H9 (cell line): Measurements from ENCODE around the gene RNF32. TPM values are rescaled to one million over a fixed set of nuclear protein-coding genes. Genes with fewer than 3 reads are reported as not detected.

Experiments used
- DNase-seq: peaks from one replicate; pipeline ENCODE4 v3.0.0-alpha.2; 2017
- H2AFZ ChIP-seq: one replicate; pipeline ENCODE4 v1.6.1; 2013; ENCODE audit warnings: mild to moderate bottlenecking, low read length, control low read depth, moderate library complexity
- H2AK5ac ChIP-seq: 2 replicates; pipeline ENCODE4 v1.6.1; 2013; ENCODE audit warnings: low read length, control low read depth, mixed read lengths; ENCODE audit not compliant: insufficient read length
- H2BK120ac ChIP-seq: one replicate; pipeline ENCODE4 v1.6.1; 2013; ENCODE audit warnings: low read depth, mild to moderate bottlenecking, low read length, control low read depth, inconsistent platforms; ENCODE audit not compliant: poor library complexity, severe bottlenecking
- H2BK12ac ChIP-seq: 2 replicates; pipeline ENCODE4 v1.6.1; 2013; ENCODE audit warnings: low read length, control low read depth, mixed read lengths, low read depth; ENCODE audit not compliant: insufficient read length
- H2BK15ac ChIP-seq: 2 replicates; pipeline ENCODE4 v1.6.1; 2013; ENCODE audit warnings: low read depth, low read length, control low read depth
- H2BK20ac ChIP-seq: one replicate; pipeline ENCODE4 v1.6.1; 2013; ENCODE audit warnings: low read depth, mild to moderate bottlenecking, low read length, control low read depth, inconsistent platforms; ENCODE audit not compliant: poor library complexity, severe bottlenecking
- H2BK5ac ChIP-seq: 2 replicates; pipeline ENCODE4 v1.6.1; 2013; ENCODE audit warnings: low read length, control low read depth, mixed read lengths; ENCODE audit not compliant: insufficient read length
- H3K14ac ChIP-seq: 2 replicates; pipeline ENCODE4 v1.6.1; 2013; ENCODE audit warnings: low read length, control low read depth; ENCODE audit not compliant: insufficient read depth
- H3K18ac ChIP-seq: 2 replicates; pipeline ENCODE4 v1.6.1; 2013; ENCODE audit warnings: low read depth, mild to moderate bottlenecking, mixed read lengths, low read length, control low read depth; ENCODE audit not compliant: insufficient read length
- H3K23ac ChIP-seq: 2 replicates; pipeline ENCODE4 v1.6.1; 2013; ENCODE audit warnings: low read length, control low read depth, mixed read lengths, low read depth; ENCODE audit not compliant: insufficient read length
- H3K23me2 ChIP-seq: 2 replicates; pipeline ENCODE4 v1.6.1; 2013; ENCODE audit warnings: low read depth, mild to moderate bottlenecking, mixed read lengths, low read length, control low read depth; ENCODE audit not compliant: insufficient read length, poor library complexity, severe bottlenecking
- H3K27ac ChIP-seq: 2 replicates; pipeline ENCODE4 v1.5.1; 2013; ENCODE audit warnings: low read length, control low read depth, mixed read lengths, low read depth; ENCODE audit not compliant: insufficient read length
- H3K27me3 ChIP-seq: 2 replicates; pipeline ENCODE4 v1.6.1; 2013; ENCODE audit warnings: low read length, control low read depth, inconsistent platforms; ENCODE audit not compliant: insufficient read depth
- H3K4ac ChIP-seq: 2 replicates; pipeline ENCODE4 v1.6.1; 2013; ENCODE audit warnings: low read depth, mild to moderate bottlenecking, control low read depth, inconsistent platforms, low read length, moderate library complexity
- H3K4me1 ChIP-seq: 2 replicates; pipeline ENCODE4 v1.6.1; 2013; ENCODE audit warnings: low read length, control low read depth, inconsistent platforms; ENCODE audit not compliant: insufficient read depth
- H3K4me2 ChIP-seq: 2 replicates; pipeline ENCODE4 v1.6.1; 2013; ENCODE audit warnings: low read length, control low read depth, mixed read lengths; ENCODE audit not compliant: insufficient read length, insufficient read depth
- H3K56ac ChIP-seq: 2 replicates; pipeline ENCODE4 v1.6.1; 2013; ENCODE audit warnings: low read depth, mild to moderate bottlenecking, mixed read lengths, low read length, control low read depth; ENCODE audit not compliant: insufficient read length
- H3K79me1 ChIP-seq: 2 replicates; pipeline ENCODE4 v1.6.1; 2013; ENCODE audit warnings: low read depth, mild to moderate bottlenecking, moderate library complexity, low read length, control low read depth, inconsistent platforms; ENCODE audit not compliant: insufficient read depth, poor library complexity, severe bottlenecking
- H3K79me2 ChIP-seq: 2 replicates; pipeline ENCODE4 v1.6.1; 2013; ENCODE audit warnings: low read length, control low read depth, inconsistent platforms; ENCODE audit not compliant: insufficient read depth
- H3K9ac ChIP-seq: 2 replicates; pipeline ENCODE4 v1.6.1; 2013; ENCODE audit warnings: low read length, control low read depth, mixed read lengths; ENCODE audit not compliant: insufficient read length; ENCODE audit errors: extremely low read depth
- H3K9me3 ChIP-seq: one replicate; pipeline ENCODE4 v1.6.1; 2013; ENCODE audit warnings: low read depth, low read length, inconsistent platforms; ENCODE audit not compliant: control insufficient read depth
- H3T11ph ChIP-seq: one replicate; pipeline ENCODE4 v1.6.1; 2013; ENCODE audit warnings: mild to moderate bottlenecking, low read length, control low read depth, inconsistent platforms
- H4K20me1 ChIP-seq: one replicate; pipeline ENCODE4 v1.6.1; 2013; ENCODE audit not compliant: control insufficient read depth, insufficient read length, insufficient read depth
- H4K5ac ChIP-seq: 2 replicates; pipeline ENCODE4 v1.6.1; 2013; ENCODE audit warnings: low read depth, mild to moderate bottlenecking, mixed read lengths, low read length, control low read depth; ENCODE audit not compliant: insufficient read length
- H4K8ac ChIP-seq: replicated peaks from 2 replicates; pipeline ENCODE4 v1.6.1; 2013; ENCODE audit warnings: low read length, control low read depth, mixed read lengths, low read depth; ENCODE audit not compliant: insufficient read length
- H4K91ac ChIP-seq: 2 replicates; pipeline ENCODE4 v1.6.1; 2013; ENCODE audit warnings: low read depth, mild to moderate bottlenecking, moderate library complexity, mixed read lengths, low read length, control low read depth; ENCODE audit not compliant: insufficient read length
- H3K27ac Mint-ChIP-seq, 3 experiments: 2 replicates in 2 of 3; 3 replicates in 1 of 3; pipeline ENCODE4 v1.8.0; 2020 to 2021; ENCODE audit warnings: mixed read lengths in 3 of 3, mild to moderate bottlenecking in 1 of 3, moderate library complexity in 1 of 3
- H3K27me3 Mint-ChIP-seq: 2 replicates; pipeline ENCODE4 v1.8.0; 2021; ENCODE audit warnings: low read depth, mild to moderate bottlenecking, moderate library complexity, mixed read lengths
- H3K36me3 Mint-ChIP-seq, 3 experiments: 2 replicates in 2 of 3; 3 replicates in 1 of 3; pipeline ENCODE4 v1.8.0; 2020 to 2021; ENCODE audit warnings: low read depth in 3 of 3, mixed read lengths in 3 of 3; ENCODE audit not compliant: insufficient read depth in 1 of 3
- H3K4me1 Mint-ChIP-seq, 2 experiments: 2 replicates each; pipeline ENCODE4 v1.8.0; 2020; ENCODE audit warnings: mixed read lengths in 2 of 2
- H3K4me3 Mint-ChIP-seq, 2 experiments: 2 replicates in 1 of 2; 3 replicates in 1 of 2; pipeline ENCODE4 v1.8.0; 2020 to 2021; ENCODE audit warnings: mild to moderate bottlenecking in 2 of 2, mixed read lengths in 2 of 2, moderate library complexity in 1 of 2
- H3K9me3 Mint-ChIP-seq, 2 experiments: 2 replicates in 1 of 2; 3 replicates in 1 of 2; pipeline ENCODE4 v1.8.0; 2020; ENCODE audit warnings: mild to moderate bottlenecking in 2 of 2, mixed read lengths in 2 of 2, moderate library complexity in 1 of 2
- CTCF ChIP-seq: fragments of 200-600 bp; sonication (generic); conservative IDR thresholded peaks from 3 replicates; pipeline ENCODE4 v1.8.0; 2021; ENCODE audit warnings: antibody characterized with exemption, mild to moderate bottlenecking
- WGBS: extraction: QIAGEN DNeasy Blood & Tissue Kit; methylation state at CpG from one replicate; pipeline ENCODE4 v1.1.7; 2013; ENCODE audit warnings: missing lambda C conversion rate, low lambda C conversion rate, mixed read lengths; ENCODE audit not compliant: insufficient read length; ENCODE audit errors: extremely low coverage; 5-methylcytosine and 5-hydroxymethylcytosine counted together
- total RNA-seq: library from RNA; stranded (reverse); gene quantifications from 2 replicates; pipeline ENCODE4 v1.2.1, GENCODE V29; 2021

RNF32 gene
- total RNA-seq, 1 experiment from 2014 or later, result 0.90 TPM

- Histone ChIP-seq H4K8ac (no peak overlapping the region), H3K14ac (no peak overlapping the region), H4K20me1 (no peaks in the 10 kb centered on the region), H2BK12ac (no peak overlapping the region), H3K27me3 (no peaks in the 10 kb centered on the region), H3K23me2 (no peaks in the 10 kb centered on the region), H3K27ac (no peak overlapping the region), H2BK5ac (no peak overlapping the region), H2AFZ (no peak overlapping the region), H3K9ac (no peak overlapping the region), H3K23ac (no peak overlapping the region), H3K79me1 (no peaks in the 10 kb centered on the region), H3K4ac (no peak overlapping the region), H4K5ac (no peak overlapping the region), H3K4me2 (no peak overlapping the region), H2BK15ac (no peak overlapping the region), H2BK20ac (no peak overlapping the region), H2AK5ac (no peak overlapping the region), H3K56ac (no peak overlapping the region), H2BK120ac (no peak overlapping the region), H3K18ac (no peak overlapping the region), H3T11ph (no peak overlapping the region), H4K91ac (no peak overlapping the region), H3K4me1 (no peaks in the 10 kb centered on the region; the same call in 1 of the 2 replicates), H3K79me2 (no peaks in the 10 kb centered on the region), H3K9me3 (no peaks in the 10 kb centered on the region)
- H3K4me1 Mint-ChIP-seq, result peaks cover 14 to 16% of the 10 kb centered on the region in 2 experiments
- no peak for TF ChIP-seq CTCF
- no peak overlapping the region for H3K4me3 Mint-ChIP-seq
- WGBS, result no CpG with 5 or more reads among the region's 6 CpGs
- no peak for DNase-seq
- no peak overlapping the region for H3K27ac Mint-ChIP-seq
- H3K27me3 Mint-ChIP-seq, result no peaks in the 10 kb centered on the region
- no peaks in the 10 kb centered on the region for H3K36me3 Mint-ChIP-seq
- no peaks in the 10 kb centered on the region for H3K9me3 Mint-ChIP-seq
Measured at GRCh38 chr7:156659203-156659602, 18.6 kb downstream of the RNF32 start.
